ENCODE results near the gene GTPBP6.

GRCh38 chrX:261167-261918 is 57.3 kb downstream of the GTPBP6 start:
- TF ChIP-seq CTCF (IDR thresholded peaks at IDR 0.05), result no peak
- no peak for TF ChIP-seq POLR2A (IDR thresholded peaks at IDR 0.05)
- no peak for TF ChIP-seq EP300 (IDR thresholded peaks at IDR 0.05)
